Measurements from ENCODE around the gene RBM15. TPM values are rescaled to one million over a fixed set of nuclear protein-coding genes. Genes with fewer than 3 reads are reported as not detected.

RBM15 gene
- total RNA-seq, 1 donor from 2014 or later = 41.4 TPM

DNA sequence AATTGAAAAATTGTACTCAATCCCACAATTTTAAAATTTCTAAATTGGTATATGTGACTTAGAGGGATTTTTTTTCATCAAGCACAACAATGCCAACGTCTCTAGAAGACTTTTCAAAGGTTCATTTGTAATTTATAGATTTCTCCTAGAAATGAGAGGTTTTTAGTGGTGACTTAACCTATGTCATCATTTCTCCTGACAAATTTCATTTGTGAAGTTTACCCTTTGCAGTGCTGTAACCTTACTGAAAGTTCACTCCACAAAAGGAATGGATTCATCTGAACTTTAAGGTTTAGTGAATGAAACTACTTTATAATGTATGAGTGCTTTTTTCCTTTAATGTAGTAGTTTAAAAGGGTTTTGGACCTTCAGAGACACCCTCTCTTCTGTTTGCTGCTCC, 16.1 kb downstream of the RBM15 start:
- no peak overlapping the region for H3K4me3 Mint-ChIP-seq
- no peak for TF ChIP-seq CTCF (conservative IDR thresholded peaks at IDR 0.05)
- H3K27me3 Mint-ChIP-seq = no peaks in the 10 kb centered on the region
- H3K27ac Mint-ChIP-seq = no peak overlapping the region
- no peak for DNase-seq (ENCODE audit: extremely low spot score, unreplicated experiment)
- no peaks in the 10 kb centered on the region for H3K9me3 Mint-ChIP-seq
- peaks cover 27% of the 10 kb centered on the region for H3K36me3 Mint-ChIP-seq
- peaks cover 23% of the 10 kb centered on the region for H3K4me1 Mint-ChIP-seq (ENCODE audit: unreplicated experiment)

DNA sequence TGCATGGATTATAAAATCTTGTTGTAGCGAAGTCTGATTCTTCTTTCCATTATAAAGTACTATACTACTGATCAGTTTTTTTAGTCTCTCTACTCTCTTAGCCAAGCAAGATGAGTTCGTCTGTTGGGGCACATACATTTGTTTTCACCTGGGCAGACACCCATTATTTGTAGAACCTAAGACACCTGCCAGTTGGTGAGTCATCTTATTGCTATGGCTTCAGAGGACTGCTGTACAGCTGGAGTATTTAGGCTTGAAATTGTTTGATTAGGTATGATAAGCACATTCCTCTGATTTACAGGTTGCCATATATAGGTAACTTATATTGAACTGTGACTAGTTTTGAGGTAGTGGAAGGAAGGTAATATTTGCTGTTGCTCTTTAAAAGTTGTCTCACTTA, 17.2 kb downstream of the RBM15 start:
- no peaks in the 10 kb centered on the region for H3K27me3 Mint-ChIP-seq
- H3K9me3 Mint-ChIP-seq = no peaks in the 10 kb centered on the region
- no peak overlapping the region for H3K4me3 Mint-ChIP-seq
- peak overlapping the region; percentile 36 for H3K27ac Mint-ChIP-seq
- peaks cover 17% of the 10 kb centered on the region for H3K4me1 Mint-ChIP-seq (ENCODE audit: unreplicated experiment)
- no peak for DNase-seq (ENCODE audit: extremely low spot score, unreplicated experiment)
- no peak for TF ChIP-seq CTCF (conservative IDR thresholded peaks at IDR 0.05)
- peaks cover 32% of the 10 kb centered on the region for H3K36me3 Mint-ChIP-seq

GRCh38 chr1:110360431-110360830, 21.3 kb downstream of the RBM15 start:
- no peak for TF ChIP-seq CTCF (conservative IDR thresholded peaks at IDR 0.05)
- no peak overlapping the region for H3K4me3 Mint-ChIP-seq
- H3K4me1 Mint-ChIP-seq (ENCODE audit: unreplicated experiment) = peaks cover 5% of the 10 kb centered on the region
- H3K36me3 Mint-ChIP-seq = peaks cover 39% of the 10 kb centered on the region
- no peak overlapping the region for H3K27ac Mint-ChIP-seq
- H3K9me3 Mint-ChIP-seq = no peaks in the 10 kb centered on the region
- DNase-seq (ENCODE audit: extremely low spot score, unreplicated experiment) = no peak
- no peaks in the 10 kb centered on the region for H3K27me3 Mint-ChIP-seq

DNA sequence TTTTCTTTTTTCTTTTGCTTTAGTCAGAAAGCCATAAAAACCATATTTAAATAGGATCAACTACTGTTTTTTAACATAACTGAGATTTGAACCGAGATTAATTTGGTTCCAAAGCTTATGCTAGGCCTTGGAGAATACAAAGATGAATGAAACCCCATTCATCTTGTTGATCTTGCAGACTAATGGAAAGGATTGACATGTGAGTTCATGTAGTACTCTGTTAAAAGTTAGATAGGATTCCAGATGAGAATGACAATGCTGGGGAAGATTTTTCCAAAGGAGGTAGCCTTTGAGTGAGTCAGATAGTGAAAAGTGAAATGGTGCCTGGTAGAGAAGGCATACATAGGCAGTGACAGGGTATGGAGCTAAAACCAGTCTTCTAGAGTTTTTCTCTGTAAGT, 22.7 kb downstream of the RBM15 start:
- Mint-ChIP-seq H3K27ac (no peak overlapping the region), H3K4me3 (no peak overlapping the region), H3K36me3 (peaks cover 32% of the 10 kb centered on the region), H3K4me1 (ENCODE audit: unreplicated experiment) (no peaks in the 10 kb centered on the region), H3K9me3 (no peaks in the 10 kb centered on the region), H3K27me3 (no peaks in the 10 kb centered on the region)
- DNase-seq (ENCODE audit: extremely low spot score, unreplicated experiment) = no peak
- no peak for TF ChIP-seq CTCF (conservative IDR thresholded peaks at IDR 0.05)

GRCh38 chr1:110364221-110364620, 25.0 kb downstream of the RBM15 start:
- Mint-ChIP-seq H3K36me3 (peaks cover 26% of the 10 kb centered on the region), H3K9me3 (no peaks in the 10 kb centered on the region), H3K4me1 (ENCODE audit: unreplicated experiment) (no peaks in the 10 kb centered on the region), H3K27me3 (no peaks in the 10 kb centered on the region), H3K27ac (no peak overlapping the region), H3K4me3 (no peak overlapping the region)
- TF ChIP-seq CTCF (conservative IDR thresholded peaks at IDR 0.05) = no peak
- no peak for DNase-seq (ENCODE audit: extremely low spot score, unreplicated experiment)

DNA sequence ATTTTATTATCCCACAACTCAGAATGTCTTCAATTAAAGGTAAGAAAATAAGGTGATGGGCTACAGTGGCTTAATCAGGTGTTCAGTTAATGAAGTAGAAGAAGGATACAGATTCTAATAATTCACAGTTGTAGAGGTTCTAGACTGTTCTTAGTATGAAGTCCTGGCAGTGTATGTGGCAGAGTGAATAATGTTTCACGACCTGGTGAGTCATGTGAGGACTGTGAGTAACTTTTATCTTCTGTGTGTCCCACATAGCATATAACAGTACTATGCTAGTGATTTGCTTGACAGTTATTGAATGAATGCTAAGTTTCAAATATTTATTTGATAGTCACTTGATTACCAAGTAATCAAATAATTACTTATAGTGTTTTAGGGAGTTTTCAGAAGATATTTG, 31.6 kb downstream of the RBM15 start:
- H3K4me3 Mint-ChIP-seq = no peak overlapping the region
- DNase-seq (ENCODE audit: extremely low spot score, unreplicated experiment) = no peak

More for the DNA sequence above, 31.6 kb downstream of the RBM15 start:
- Mint-ChIP-seq H3K4me1 (ENCODE audit: unreplicated experiment) (no peaks in the 10 kb centered on the region), H3K27ac (no peak overlapping the region), H3K27me3 (no peaks in the 10 kb centered on the region), H3K9me3 (no peaks in the 10 kb centered on the region), H3K36me3 (peaks cover 6% of the 10 kb centered on the region)
- no peak for TF ChIP-seq CTCF (conservative IDR thresholded peaks at IDR 0.05)

All from type B pancreatic cell (in vitro differentiated cells).